ENCODE data around the gene NDUFC1.

Gene NDUFC1

DNA sequence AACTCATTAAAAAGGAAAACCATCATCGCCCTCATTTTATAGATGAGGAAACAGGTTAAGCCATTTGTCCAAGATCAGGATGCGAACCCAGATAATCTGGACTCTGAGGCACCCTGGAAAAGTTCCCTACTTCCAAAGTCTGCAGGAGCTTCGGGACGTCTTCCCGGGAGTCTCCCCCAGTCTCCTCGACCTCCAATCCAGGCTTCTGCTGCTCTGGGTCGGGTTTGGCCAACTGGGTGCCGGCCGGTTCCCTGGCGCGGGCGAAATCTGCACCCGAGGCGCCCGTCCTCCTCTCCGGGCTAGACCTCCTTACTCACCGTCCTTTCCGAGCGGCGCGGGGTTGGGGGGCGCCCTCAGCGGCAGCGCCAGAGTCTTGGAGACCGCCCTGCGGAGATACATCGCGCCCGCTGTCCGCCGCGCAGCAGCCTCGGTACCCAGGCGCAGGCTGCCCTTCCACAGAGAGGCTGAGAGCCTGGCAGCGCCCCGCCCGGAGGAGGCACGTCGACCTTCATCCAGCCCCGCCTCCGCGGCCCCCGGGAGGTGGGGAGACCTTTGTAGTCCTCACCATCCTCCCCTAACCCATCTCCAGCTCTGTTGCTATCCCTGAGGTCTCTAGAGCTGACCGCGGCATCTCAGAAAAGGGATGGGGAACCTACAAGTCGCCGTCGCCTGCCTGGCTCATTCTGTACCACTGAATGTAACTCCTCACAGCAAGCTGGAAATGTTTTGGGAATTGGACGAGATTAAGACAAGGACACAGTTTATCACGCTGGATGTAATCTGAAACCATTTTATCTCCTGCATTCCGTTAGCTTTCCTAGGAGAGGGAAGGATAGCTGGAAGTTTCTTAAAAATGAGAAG, 22.3 kb downstream of the NDUFC1 start, which contains the start of gene MGARP:
TSS of gene MGARP (minus strand) at position 466 of the 861 bp plus-strand sequence. CDS start at position 399, 67 bp downstream.
- TF ChIP-seq ESRRG (CRISPR knock-in tag; IDR thresholded peaks at IDR 0.05) (no peak), PATZ1 (CRISPR knock-in tag; IDR thresholded peaks at IDR 0.05; ENCODE audit: borderline replicate concordance) (no peak), CSDC2 (CRISPR knock-in tag; IDR thresholded peaks at IDR 0.05) (no peak), OSR1 (CRISPR knock-in tag; IDR thresholded peaks at IDR 0.05) (no peak), ARNTL (CRISPR knock-in tag; IDR thresholded peaks at IDR 0.05; ENCODE audit: borderline replicate concordance, low read depth) (no peak), ZNF70 (CRISPR knock-in tag; IDR thresholded peaks at IDR 0.05) (no peak), TOX (CRISPR knock-in tag; IDR thresholded peaks at IDR 0.05; ENCODE audit: borderline replicate concordance) (no peak), BACH2 (CRISPR knock-in tag; IDR thresholded peaks at IDR 0.05; ENCODE audit: borderline replicate concordance) (no peak), ZFP30 (CRISPR knock-in tag; IDR thresholded peaks at IDR 0.05) (no peak), ZNF565 (CRISPR knock-in tag; conservative IDR thresholded peaks at IDR 0.05; ENCODE audit: low read depth) (no peak), ZNF8 (CRISPR knock-in tag; IDR thresholded peaks at IDR 0.05) (no peak), ISL1 (CRISPR knock-in tag; IDR thresholded peaks at IDR 0.05) (no peak), PPARA (CRISPR knock-in tag; IDR thresholded peaks at IDR 0.05; ENCODE audit: borderline replicate concordance) (no peak)
- TF ChIP-seq, protein P1, sequence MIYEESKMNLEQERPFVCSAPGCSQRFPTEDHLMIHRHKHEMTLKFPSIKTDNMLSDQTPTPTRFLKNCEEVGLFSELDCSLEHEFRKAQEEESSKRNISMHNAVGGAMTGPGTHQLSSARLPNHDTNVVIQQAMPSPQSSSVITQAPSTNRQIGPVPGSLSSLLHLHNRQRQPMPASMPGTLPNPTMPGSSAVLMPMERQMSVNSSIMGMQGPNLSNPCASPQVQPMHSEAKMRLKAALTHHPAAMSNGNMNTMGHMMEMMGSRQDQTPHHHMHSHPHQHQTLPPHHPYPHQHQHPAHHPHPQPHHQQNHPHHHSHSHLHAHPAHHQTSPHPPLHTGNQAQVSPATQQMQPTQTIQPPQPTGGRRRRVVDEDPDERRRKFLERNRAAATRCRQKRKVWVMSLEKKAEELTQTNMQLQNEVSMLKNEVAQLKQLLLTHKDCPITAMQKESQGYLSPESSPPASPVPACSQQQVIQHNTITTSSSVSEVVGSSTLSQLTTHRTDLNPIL (CRISPR knock-in tag; IDR thresholded peaks at IDR 0.05; ENCODE audit: low read depth) = no peak
- TF ChIP-seq, protein P2, sequence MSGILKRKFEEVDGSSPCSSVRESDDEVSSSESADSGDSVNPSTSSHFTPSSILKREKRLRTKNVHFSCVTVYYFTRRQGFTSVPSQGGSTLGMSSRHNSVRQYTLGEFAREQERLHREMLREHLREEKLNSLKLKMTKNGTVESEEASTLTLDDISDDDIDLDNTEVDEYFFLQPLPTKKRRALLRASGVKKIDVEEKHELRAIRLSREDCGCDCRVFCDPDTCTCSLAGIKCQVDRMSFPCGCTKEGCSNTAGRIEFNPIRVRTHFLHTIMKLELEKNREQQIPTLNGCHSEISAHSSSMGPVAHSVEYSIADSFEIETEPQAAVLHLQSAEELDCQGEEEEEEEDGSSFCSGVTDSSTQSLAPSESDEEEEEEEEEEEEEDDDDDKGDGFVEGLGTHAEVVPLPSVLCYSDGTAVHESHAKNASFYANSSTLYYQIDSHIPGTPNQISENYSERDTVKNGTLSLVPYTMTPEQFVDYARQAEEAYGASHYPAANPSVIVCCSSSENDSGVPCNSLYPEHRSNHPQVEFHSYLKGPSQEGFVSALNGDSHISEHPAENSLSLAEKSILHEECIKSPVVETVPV (CRISPR knock-in tag; IDR thresholded peaks at IDR 0.05) = no peak
- ATAC-seq = peak; percentile 75

DNA sequence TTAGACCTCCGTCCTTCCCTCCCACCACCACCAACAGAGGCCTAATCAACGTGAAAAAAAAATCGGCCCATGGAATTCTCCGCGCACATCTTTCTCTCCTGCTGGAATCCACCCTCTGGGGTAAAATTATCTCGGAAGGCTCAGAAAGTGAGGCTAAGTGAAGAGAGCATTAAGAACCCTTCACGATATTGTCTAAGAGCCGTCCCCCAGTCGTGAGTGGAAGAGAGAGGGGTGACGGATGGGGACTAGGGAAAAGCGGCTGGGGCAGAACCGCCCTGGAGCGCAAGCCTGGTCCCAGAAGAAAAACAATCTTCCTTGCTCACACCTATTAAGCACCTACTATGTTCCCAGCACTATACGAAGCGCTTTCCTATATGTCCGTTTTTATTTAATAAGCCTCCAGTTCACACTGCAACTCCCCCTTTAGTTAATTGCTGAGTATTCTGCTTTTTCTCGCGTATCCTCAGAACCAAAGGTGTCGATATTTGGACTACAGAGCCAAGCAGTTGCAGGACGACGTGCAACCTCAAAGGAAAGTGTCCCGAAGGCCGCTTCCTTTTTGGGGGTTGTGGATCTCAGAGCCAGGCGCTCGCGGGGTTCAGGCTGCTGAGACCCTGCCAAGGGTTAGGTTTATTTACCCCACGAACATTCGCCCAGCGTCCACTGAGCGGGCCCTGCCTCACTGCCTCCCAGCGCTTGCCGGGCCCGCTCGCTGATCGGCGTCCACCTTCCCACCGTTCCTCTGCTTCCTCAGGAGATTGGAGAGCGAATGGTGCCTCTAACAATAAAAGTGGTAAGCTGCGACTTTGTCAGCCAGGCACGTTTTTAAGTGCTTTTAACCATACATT, 23.1 kb downstream of the NDUFC1 start:
- 0 out of 3 replicates have a peak, but pooled peaks have one; percentile 17 for ATAC-seq
- no peak for TF ChIP-seq ARNTL (CRISPR knock-in tag; IDR thresholded peaks at IDR 0.05; ENCODE audit: borderline replicate concordance, low read depth)
- TF ChIP-seq ZNF70 (CRISPR knock-in tag; IDR thresholded peaks at IDR 0.05) = no peak
- no peak for TF ChIP-seq TCF4 (CRISPR knock-in tag; IDR thresholded peaks at IDR 0.05; ENCODE audit: borderline replicate concordance)
- TF ChIP-seq, protein P3, sequence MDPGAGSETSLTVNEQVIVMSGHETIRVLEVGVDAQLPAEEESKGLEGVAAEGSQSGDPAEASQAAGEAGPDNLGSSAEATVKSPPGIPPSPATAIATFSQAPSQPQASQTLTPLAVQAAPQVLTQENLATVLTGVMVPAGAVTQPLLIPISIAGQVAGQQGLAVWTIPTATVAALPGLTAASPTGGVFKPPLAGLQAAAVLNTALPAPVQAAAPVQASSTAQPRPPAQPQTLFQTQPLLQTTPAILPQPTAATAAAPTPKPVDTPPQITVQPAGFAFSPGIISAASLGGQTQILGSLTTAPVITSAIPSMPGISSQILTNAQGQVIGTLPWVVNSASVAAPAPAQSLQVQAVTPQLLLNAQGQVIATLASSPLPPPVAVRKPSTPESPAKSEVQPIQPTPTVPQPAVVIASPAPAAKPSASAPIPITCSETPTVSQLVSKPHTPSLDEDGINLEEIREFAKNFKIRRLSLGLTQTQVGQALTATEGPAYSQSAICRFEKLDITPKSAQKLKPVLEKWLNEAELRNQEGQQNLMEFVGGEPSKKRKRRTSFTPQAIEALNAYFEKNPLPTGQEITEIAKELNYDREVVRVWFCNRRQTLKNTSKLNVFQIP (CRISPR knock-in tag; IDR thresholded peaks at IDR 0.05; ENCODE audit: borderline replicate concordance, low read depth) = no peak
- no peak for TF ChIP-seq TOX (CRISPR knock-in tag; IDR thresholded peaks at IDR 0.05; ENCODE audit: borderline replicate concordance)
- TF ChIP-seq ZFP3 (CRISPR knock-in tag; IDR thresholded peaks at IDR 0.05) = no peak
- TF ChIP-seq TSHZ2 (CRISPR knock-in tag; IDR thresholded peaks at IDR 0.05) = no peak
- TF ChIP-seq BACH2 (CRISPR knock-in tag; IDR thresholded peaks at IDR 0.05; ENCODE audit: borderline replicate concordance) = no peak
- no peak for TF ChIP-seq ESRRG (CRISPR knock-in tag; IDR thresholded peaks at IDR 0.05)
- no peak for TF ChIP-seq OSR1 (CRISPR knock-in tag; IDR thresholded peaks at IDR 0.05)
- TF ChIP-seq RARB (CRISPR knock-in tag; IDR thresholded peaks at IDR 0.05) = no peak
- TF ChIP-seq ZNF8 (CRISPR knock-in tag; IDR thresholded peaks at IDR 0.05) = no peak
- no peak for TF ChIP-seq CSDC2 (CRISPR knock-in tag; IDR thresholded peaks at IDR 0.05)
- TF ChIP-seq GLIS3 (CRISPR knock-in tag; IDR thresholded peaks at IDR 0.05) = no peak
- no peak for TF ChIP-seq ZFP30 (CRISPR knock-in tag; IDR thresholded peaks at IDR 0.05)
- TF ChIP-seq, protein P2 (CRISPR knock-in tag; IDR thresholded peaks at IDR 0.05) = no peak
- TF ChIP-seq SNAI2 (CRISPR knock-in tag; IDR thresholded peaks at IDR 0.05) = no peak
- TF ChIP-seq ZNF565 (CRISPR knock-in tag; conservative IDR thresholded peaks at IDR 0.05; ENCODE audit: low read depth) = no peak
- TF ChIP-seq, protein P1 (CRISPR knock-in tag; IDR thresholded peaks at IDR 0.05; ENCODE audit: low read depth) = no peak
- TF ChIP-seq ISL1 (CRISPR knock-in tag; IDR thresholded peaks at IDR 0.05) = no peak
